NOMO-1 treated with dmso at 0.1 percent for 144 hours (cell line): ENCODE results near the gene IKZF1.

ENCODE experiments used
- DNase-seq: peaks from one replicate; lab custom pipeline; 2025; ENCODE audit not compliant: unreplicated experiment; lab: John Stamatoyannopoulos, UW

The IKZF1 gene

DNA sequence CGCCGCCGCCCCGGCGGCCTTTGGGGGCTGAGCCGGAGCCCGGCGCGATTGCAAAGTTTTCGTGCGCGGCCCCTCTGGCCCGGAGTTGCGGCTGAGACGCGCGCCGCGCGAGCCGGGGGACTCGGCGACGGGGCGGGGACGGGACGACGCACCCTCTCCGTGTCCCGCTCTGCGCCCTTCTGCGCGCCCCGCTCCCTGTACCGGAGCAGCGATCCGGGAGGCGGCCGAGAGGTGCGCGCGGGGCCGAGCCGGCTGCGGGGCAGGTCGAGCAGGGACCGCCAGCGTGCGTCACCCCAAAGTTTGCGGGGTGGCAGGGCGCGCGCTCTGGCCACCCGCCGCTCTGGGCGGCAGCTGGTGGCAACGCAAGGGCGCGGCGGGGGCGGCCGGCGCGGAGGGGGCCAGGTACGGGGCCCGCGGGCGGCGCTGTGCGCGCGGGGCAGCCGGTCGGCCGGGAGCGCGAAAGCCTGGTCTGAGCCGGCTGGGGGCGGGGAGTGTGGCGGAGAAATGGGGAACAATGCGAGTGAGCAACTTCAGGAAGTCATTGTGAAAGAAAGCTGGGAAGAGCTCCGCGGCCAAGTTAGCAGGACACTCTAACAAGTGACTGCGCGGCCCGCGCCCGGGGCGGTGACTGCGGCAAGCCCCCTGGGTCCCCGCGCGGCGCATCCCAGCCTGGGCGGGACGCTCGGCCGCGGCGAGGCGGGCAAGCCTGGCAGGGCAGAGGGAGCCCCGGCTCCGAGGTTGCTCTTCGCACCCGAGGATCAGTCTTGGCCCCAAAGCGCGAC is at the start of gene IKZF1:
TSS of gene IKZF1 (plus strand) at position 588 of the 782 bp plus-strand sequence. CDS start 14,346 bp downstream, outside the sequence.
- DNase-seq, result peak; percentile 95

DNA sequence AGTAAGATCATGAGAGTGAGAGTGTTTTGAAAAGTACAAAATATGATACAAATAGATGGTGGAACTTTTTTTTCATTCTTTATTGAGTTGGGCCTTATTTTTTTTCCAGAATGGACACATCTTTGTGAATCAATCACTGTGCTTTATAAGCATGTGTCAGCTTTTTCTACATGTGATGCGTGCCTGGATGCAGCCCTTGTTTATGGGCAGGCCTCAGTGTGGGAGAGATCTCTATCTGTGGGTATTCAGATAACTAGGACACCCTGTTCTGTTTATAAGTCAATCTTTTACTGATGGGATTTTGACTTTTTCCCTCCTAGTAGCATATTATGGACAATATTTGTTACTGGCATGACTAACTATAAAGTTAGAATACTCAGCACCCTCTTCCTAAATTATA is 42.9 kb upstream of the IKZF1 start:
- no peak for DNase-seq

- no peak for DNase-seq
Observed at GRCh38 chr7:50262446-50262845, 42.1 kb upstream of the IKZF1 start.

DNA sequence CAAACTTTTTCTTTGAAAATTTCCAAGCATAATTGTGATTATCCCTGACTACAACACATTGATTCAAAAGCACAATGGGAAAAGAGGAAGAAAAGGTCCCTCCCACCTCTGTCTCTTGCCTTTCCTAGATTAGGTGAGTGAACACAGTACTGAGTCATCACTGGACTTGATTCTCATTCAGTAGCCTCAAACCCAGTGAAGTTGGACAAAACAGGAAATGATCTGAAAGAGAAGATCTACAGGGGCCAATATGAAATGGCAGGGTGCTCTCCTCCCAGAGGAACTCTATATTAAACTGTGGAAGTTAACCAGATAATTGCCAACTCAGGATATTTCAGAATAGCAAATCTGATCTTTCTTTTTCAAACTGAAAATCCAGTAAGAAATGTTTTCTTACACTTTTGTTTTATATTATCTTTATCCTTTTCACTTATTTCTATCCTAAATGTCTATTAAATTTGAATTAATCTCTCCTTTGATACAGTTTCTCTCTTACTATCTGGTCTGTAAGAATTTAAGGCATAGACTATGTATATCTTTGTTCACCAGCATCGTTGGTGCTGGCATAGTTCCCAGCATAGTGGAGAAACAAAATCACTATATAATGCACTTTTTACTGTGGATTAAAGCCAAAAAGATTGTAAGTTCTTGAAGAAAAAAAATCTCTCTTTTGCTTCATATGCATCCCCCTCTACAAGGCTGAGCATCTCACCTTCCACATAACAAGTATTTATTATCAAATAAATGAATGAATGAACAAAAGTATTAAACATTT is 41.4 kb upstream of the IKZF1 start:
- peak; percentile 11 for DNase-seq

GRCh38 chr7:50264908-50265307 is 39.6 kb upstream of the IKZF1 start:
- no peak for DNase-seq

- DNase-seq, result no peak
Observed at GRCh38 chr7:50265968-50266634, 38.4 kb upstream of the IKZF1 start.

- DNase-seq, result peak; percentile 91
Observed at GRCh38 chr7:50266635-50267386, 37.7 kb upstream of the IKZF1 start.

DNA sequence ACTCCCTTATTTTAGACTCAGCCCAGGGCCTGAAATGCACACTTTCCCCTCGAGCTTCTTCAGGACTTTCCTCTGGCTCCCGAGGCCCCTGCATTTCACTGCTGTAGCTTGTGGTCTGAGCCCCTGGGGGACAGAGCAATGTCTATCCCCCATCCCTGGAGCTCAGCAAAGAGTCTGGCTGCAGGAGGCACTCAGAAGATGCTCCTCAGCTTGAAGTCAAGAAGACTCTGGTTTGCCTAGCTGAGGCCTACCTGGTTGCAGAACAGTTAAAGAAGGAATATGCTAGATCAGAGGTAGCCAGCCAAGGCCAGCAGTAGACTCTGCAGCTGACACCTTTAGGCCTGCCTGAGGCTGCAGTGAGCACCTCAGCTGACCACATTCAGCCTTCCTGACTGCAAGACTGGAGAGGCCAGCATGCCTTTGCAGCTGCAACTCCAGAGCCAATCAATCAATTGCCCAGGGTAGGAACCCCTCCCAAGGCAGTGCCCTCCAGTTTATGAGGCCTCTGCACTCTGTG is 36.9 kb upstream of the IKZF1 start:
- DNase-seq, result no peak

GRCh38 chr7:50268223-50268622 is 36.3 kb upstream of the IKZF1 start:
- DNase-seq, result no peak

DNA sequence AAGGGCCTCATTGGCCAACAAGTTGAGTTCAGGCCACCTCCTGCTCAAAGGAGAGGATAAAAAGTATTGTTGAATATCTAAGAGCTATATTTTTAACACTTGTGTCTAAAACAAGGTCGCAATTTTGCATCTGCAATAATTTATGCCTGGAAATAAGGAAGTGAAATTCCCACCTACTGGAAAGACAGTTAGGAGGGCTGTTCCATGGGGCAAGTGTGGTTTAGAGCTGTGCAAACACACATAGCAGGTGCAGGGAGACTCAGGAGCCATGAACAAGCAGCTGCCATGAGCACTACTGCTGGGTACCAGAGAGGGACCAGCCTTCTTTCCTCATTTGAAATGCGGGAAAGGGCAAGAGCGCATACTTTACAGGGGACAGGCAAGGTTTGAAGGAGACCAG is 35.5 kb upstream of the IKZF1 start:
- DNase-seq, result peak; percentile 41

DNA sequence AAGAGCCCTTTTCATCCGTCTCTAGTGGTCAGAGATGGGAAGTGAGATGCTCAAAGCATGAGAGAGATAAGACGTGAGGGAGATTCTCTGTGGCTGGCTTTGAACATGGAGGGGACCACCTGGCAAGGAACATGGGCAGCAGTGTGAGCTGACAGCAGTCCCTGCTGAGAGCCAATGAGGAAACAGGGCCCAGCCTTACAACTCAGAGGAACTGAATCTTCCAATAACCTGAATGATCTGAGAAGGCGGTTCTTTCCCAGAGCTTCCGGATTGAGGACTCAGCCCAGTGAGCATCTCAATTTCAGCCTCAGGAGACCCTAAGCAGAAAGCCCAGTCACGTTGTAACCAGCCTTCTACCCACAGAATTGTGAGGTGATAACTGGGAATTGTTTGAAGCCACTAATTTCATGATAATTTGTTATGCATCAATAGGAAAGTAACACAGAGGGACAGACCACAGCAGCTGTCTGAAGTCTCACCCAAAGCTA is 33.9 kb upstream of the IKZF1 start:
- no peak for DNase-seq

GRCh38 chr7:50272808-50273207 is 31.7 kb upstream of the IKZF1 start:
- no peak for DNase-seq

GRCh38 chr7:50273301-50273700 is 31.2 kb upstream of the IKZF1 start:
- no peak for DNase-seq

DNA sequence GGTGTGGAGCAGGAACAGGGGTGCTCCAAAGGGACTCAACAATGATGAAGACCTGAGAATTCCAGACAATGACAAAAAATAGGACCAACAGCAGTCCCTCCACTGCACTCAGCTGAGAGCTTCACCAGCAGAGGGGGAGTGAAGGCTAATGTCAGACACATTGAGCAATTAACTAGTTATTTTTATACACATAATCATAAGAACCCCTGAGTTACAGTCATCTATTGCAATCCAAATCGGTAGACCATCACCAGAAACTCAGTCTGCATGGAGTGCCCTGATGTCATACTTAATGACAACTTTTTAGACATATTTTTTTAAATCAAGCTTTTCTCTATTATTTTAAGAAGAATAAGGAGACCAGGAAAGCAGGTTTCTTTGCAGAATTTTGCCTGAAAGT is 30.6 kb upstream of the IKZF1 start:
- peak; percentile 14 for DNase-seq

DNA sequence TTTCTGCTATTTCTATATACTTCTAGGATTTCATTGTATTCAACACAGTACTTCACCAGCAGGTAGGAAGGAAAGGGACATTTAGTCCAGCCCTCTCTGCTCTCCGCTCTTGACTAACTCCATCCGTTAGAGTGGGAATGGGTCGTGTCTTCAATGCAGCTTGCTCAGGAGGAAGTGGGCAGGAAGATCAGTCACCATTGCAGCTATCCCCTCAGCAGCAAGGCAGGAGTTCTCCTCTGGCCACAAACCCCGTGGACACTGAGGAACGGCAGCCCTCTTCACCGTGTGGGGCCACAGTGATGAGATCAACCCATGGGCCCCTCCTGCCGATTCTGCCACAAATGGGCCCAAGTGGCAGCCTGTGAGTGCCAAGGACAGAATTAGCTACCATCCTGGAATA is 30.2 kb upstream of the IKZF1 start:
- DNase-seq, result no peak

DNA sequence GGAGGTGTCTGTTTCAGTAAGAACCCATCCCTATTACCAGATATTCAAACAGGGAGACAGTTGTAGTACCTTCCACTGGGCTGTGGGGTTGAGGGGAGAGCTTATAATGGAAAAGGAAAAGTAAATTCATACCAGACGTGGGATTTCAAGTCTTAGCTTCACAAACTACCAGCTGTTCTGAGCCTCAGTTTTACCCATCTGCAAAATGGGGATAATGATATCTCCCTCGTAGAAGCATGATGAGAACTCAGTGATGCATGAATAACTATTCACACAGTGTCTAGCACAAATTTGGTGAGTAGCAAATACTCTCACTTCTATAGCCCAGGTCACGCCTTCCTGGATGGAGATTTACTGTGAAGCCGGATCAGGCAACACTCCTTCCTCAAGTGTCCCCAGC is 29.1 kb upstream of the IKZF1 start:
- no peak for DNase-seq

- peak; percentile 76 for DNase-seq
Observed at GRCh38 chr7:50276483-50276882, 28.0 kb upstream of the IKZF1 start.

- DNase-seq, result no peak
Observed at GRCh38 chr7:50278120-50278519, 26.4 kb upstream of the IKZF1 start.

GRCh38 chr7:50281680-50282445 is 22.7 kb upstream of the IKZF1 start:
- DNase-seq, result peak; percentile 50
